Pancreas (tissue), 10 donors: ENCODE results near the gene GTF2F2. TPM values are rescaled to one million over a fixed set of nuclear protein-coding genes. Genes with fewer than 3 reads are reported as not detected.
A peak's percentile ranks its signal among the peaks of the same experiment; 100 is the strongest.

ENCODE experiments used
- ATAC-seq, 4 donors: fragments of 200-7000 bp; cut with Tn5 transposase; one replicate each; pipeline versions ENCODE4 v1.8.0 to v1.9.1; 2020; ENCODE audit warnings: mild to moderate bottlenecking in 4 of 4, moderate library complexity in 4 of 4
- DNase-seq, 6 donors: peaks; one replicate each; pipeline ENCODE4 v3.0.0-alpha.2; 2020
- FAIRE-seq: peaks from 2 replicates; lab custom pipeline; 2012; peaks lifted over from hg19 to GRCh38; lab: Jason Lieb, UNC
- H3K27ac ChIP-seq, 4 donors: fragments of 200-600 bp; sonication (generic); 1 replicate in 3 of 4; 2 replicates in 1 of 4; pipeline versions ENCODE4 v1.5.0 to v1.8.0; 2020
- H3K27me3 ChIP-seq, 4 donors: fragments of 200-600 bp; one replicate each; pipeline ENCODE4 v1.8.0; 2021
- H3K36me3 ChIP-seq, 3 donors: fragments of 200-600 bp; sonication (generic) in 1 of 3; one replicate each; pipeline versions ENCODE4 v1.5.0 to v1.8.0; 2020 to 2021
- H3K4me1 ChIP-seq, 3 donors: fragments of 200-600 bp; one replicate each; pipeline ENCODE4 v1.8.0; 2021
- H3K4me3 ChIP-seq, 4 donors: fragments of 200-600 bp; sonication (generic) in 2 of 4; one replicate each; pipeline versions ENCODE4 v1.5.0 to v1.8.0; 2020 to 2021
- H3K9me3 ChIP-seq, 4 donors: fragments of 200-600 bp; one replicate each; pipeline ENCODE4 v1.8.0; 2021
- WGBS, 2 donors: extraction: QIAGEN DNeasy Blood & Tissue Kit; methylation state at CpG; one replicate each; pipeline ENCODE4 v1.1.7; 2013; 5-methylcytosine and 5-hydroxymethylcytosine counted together
- intact Hi-C, 3 donors: fragments of 100-400 bp; cut with DNase I; formaldehyde crosslinking; loops; one replicate each; pipeline versions ENCODE4 v1.11.1 to v1.14.2; 2022
- polyA plus RNA-seq, 2 donors: library from polyadenylated mRNA; stranded (reverse); fragments of 200-250 nt; gene quantifications; one replicate each; pipeline ENCODE4 v1.2.3, GENCODE V29; 2013
- total RNA-seq, 6 donors: library from RNA; stranded (reverse); fragmentation: NEBNext Ultra II Directional in 4 of 6; extraction: Animal tissue kit (Norgen Biotek cat#: 25700) in 4 of 6; gene quantifications; one replicate each; pipeline versions ENCODE4 v1.2.1 to v1.2.4, GENCODE V29; 2021 to 2023
- TF ChIP-seq, protein P1 (sequence below), 4 donors: fragments of 200-600 bp; sonication (generic) in 3 of 4; IDR thresholded peaks; one replicate each; pipeline versions ENCODE4 v1.5.0 to v1.8.0; 2021; ENCODE audit warnings: antibody characterized with exemption in 4 of 4
- donor health status: healthy with polysubstance abuse.
- donor health status: DM: no; HTN: no; CAD: no; lungs with moderate emphysema.
- donor health status: DM: no; HTN: no; CAD: no.
- donor health status: control.
- donor health status: control.
- donor health status: Bipolar disorder and iron deficiency.
- donor health status: DM: yes; HTN: yes; CAD: no.
- donor health status: DM: no; HTN: no; CAD: no.
- donor health status: DM: no; HTN: no; CAD: no.
- donor health status: DM: yes; HTN: yes; CAD: no.

The GTF2F2 gene, protein sequence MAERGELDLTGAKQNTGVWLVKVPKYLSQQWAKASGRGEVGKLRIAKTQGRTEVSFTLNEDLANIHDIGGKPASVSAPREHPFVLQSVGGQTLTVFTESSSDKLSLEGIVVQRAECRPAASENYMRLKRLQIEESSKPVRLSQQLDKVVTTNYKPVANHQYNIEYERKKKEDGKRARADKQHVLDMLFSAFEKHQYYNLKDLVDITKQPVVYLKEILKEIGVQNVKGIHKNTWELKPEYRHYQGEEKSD
- total RNA-seq = 1 to 10 TPM; 6.0 to 8.6 (median 7.7) TPM
- polyA plus RNA-seq = 1 to 10 TPM; 7.1 to 8.2 TPM

DNA sequence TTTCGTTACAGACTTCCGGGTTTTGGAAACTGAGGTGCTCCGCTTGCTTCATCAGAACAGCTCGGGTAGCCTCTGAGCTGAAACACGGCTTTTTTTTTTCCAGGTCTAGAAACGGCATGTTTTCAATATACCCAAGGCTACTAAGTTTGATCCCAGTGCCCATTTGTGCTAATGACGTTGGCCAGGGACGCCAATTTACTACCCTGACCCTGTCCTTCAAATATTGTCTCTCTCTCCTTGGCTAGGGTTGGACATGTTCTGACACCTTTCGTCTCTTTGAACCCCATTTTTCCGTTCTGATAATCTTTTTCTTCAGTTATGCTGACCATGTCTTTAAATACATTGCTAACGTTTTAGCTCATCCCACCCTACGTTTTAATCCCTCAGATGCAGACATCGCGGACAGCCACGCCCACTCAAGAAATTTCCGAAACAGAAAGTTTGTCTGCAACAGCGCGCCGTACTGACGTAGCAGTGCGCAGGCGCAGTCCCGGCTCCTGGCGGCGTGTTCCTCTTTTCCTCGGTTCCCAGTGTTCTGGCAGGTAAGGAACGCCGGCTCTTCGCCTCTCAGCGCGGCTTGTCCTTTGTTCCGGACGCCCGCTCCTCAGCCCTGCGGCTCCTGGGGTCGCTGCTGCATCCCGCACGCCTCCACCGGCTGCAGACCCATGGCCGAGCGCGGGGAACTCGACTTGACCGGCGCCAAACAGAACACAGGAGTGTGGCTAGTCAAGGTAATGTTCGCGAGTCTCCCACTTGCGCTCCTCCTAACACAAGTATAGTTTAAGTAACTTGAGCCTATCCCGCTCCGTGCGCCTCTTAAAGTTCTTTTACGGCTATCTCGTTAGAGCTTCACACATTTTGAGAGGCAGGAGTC is at the start of gene GTF2F2:
TSS of gene GTF2F2 (plus strand) at position 520 of the 874 bp plus-strand sequence. CDS start at position 666, 146 bp downstream.
- Histone ChIP-seq H3K27me3 (no peaks in the 10 kb centered on the region), H3K9me3 (no peaks in the 10 kb centered on the region), H3K4me1 (peaks cover 8 to 11% (median 10%) of the 10 kb centered on the region in 3 donors), H3K36me3 (no peaks in the 10 kb centered on the region), H3K27ac (peak within 1 kb of the TSS; percentile 17 to 66 (median 61)), H3K4me3 (peak within 1 kb of the TSS; percentile 47 to 79 (median 74))
- peak; percentile 83 to 97 (median 90) for DNase-seq
- peak; percentile 95 to 99 (median 98) for ATAC-seq
- TF ChIP-seq, protein P1, sequence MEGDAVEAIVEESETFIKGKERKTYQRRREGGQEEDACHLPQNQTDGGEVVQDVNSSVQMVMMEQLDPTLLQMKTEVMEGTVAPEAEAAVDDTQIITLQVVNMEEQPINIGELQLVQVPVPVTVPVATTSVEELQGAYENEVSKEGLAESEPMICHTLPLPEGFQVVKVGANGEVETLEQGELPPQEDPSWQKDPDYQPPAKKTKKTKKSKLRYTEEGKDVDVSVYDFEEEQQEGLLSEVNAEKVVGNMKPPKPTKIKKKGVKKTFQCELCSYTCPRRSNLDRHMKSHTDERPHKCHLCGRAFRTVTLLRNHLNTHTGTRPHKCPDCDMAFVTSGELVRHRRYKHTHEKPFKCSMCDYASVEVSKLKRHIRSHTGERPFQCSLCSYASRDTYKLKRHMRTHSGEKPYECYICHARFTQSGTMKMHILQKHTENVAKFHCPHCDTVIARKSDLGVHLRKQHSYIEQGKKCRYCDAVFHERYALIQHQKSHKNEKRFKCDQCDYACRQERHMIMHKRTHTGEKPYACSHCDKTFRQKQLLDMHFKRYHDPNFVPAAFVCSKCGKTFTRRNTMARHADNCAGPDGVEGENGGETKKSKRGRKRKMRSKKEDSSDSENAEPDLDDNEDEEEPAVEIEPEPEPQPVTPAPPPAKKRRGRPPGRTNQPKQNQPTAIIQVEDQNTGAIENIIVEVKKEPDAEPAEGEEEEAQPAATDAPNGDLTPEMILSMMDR (IDR thresholded peaks at IDR 0.05) = no peak
- FAIRE-seq = no peak
- 1% methylated on average over 53 of the region's 53 CpGs for WGBS, 2 donors
- intact Hi-C loops = no loop called here

DNA sequence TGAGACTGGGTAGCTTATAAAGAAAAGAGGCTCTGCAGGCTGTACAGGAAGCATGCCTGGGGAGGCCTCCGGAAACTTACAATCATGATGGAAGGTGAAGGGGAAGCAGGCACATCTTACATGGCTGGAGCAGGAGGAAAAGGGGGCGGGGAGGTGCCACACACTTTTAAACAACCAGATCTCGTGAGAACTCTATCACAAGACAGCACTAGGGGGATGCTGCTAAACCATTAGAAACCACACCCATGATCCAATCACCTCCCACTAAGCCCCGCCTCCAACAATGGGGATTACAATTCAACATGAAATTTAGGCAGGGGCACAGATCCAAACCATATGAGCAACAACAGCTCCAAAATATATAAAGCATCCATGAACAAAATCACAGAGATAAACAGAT is 46.5 kb upstream of the GTF2F2 start:
- no peak for DNase-seq
- Histone ChIP-seq H3K4me3 (no peak overlapping the region), H3K27ac (no peak overlapping the region), H3K4me1 (no peaks in the 10 kb centered on the region), H3K9me3 (no peaks in the 10 kb centered on the region), H3K27me3 (no peaks in the 10 kb centered on the region), H3K36me3 (no peaks in the 10 kb centered on the region)
- WGBS, 2 donors = 77 to 87% methylated on average over 4 of the region's 4 CpGs
- no peak for ATAC-seq
- FAIRE-seq = no peak
- TF ChIP-seq, protein P1 (IDR thresholded peaks at IDR 0.05) = no peak
- intact Hi-C loops = no loop called here

DNA sequence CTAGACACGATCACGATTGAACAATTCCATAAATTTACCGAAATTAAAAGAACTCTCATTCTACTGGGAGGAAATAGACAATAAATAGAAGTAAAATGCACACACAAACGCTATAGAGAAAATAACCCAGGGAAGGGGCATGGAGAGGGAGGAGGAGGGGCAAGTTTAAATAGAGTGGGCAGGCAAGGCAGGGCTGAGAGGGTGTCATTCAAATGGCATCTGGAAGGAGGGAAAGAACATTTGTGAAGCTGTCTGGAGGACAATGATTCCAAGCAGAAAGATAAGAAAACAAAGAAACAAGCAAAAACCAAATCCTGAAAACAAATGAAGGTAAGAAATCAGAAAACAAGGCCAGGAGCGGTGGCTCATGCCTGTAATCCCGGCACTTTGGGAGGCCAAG is 45.6 kb upstream of the GTF2F2 start:
- intact Hi-C loops = no loop called here
- TF ChIP-seq, protein P1 (IDR thresholded peaks at IDR 0.05) = no peak
- Histone ChIP-seq H3K9me3 (no peaks in the 10 kb centered on the region), H3K36me3 (no peaks in the 10 kb centered on the region), H3K27me3 (no peaks in the 10 kb centered on the region), H3K27ac (no peak overlapping the region), H3K4me3 (no peak overlapping the region), H3K4me1 (no peaks in the 10 kb centered on the region)
- ATAC-seq (no peak), DNase-seq (no peak), FAIRE-seq (no peak)
- WGBS, 2 donors = 82 to 83% methylated on average over 6 of the region's 6 CpGs

DNA sequence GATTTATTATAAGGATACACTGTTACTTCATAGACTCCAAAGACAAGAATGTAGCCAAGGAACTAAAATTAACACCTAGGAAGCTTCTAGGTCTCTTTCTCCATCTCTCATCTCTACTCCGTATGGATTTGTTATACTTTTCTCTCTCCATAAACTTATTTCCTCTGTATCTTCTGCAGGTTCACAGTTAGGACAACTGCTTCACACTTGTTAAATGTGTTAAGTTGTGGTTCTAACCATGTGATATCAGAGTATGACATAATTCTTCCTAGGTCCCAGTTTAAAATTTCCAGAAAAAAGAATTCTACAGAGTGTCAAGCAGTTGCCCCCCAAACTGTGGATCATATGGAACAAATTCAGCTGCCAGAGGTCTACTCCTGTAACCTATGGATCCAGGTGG is 42.3 kb upstream of the GTF2F2 start:
- WGBS, 2 donors = 68 to 78% methylated on average over 1 of the region's 1 CpG
- FAIRE-seq = no peak
- Histone ChIP-seq H3K36me3 (no peaks in the 10 kb centered on the region), H3K27ac (no peak overlapping the region), H3K9me3 (no peaks in the 10 kb centered on the region), H3K27me3 (no peaks in the 10 kb centered on the region), H3K4me1 (no peaks in the 10 kb centered on the region), H3K4me3 (no peak overlapping the region)
- ATAC-seq = no peak
- intact Hi-C loops = no loop called here
- TF ChIP-seq, protein P1 (IDR thresholded peaks at IDR 0.05) = no peak
- DNase-seq = no peak
